NCI-H460 (cell line): ENCODE data around the gene WEE1. TPM values are rescaled to one million over a fixed set of nuclear protein-coding genes. Genes with fewer than 3 reads are reported as not detected.
A peak's percentile ranks its signal among the peaks of the same experiment; 100 is the strongest.
"Not testable (repeated sequence)": the region's sequence is repeated elsewhere in the genome, so short reads cannot be mapped to it uniquely, and the experiment has no call there.

Experiments used
- DNase-seq: peaks from one replicate; pipeline ENCODE4 v3.0.0-alpha.2; 2016; ENCODE audit warnings: low read depth; ENCODE audit errors: extremely low read depth
- polyA plus RNA-seq: library from polyadenylated mRNA; depleted of rRNA; stranded (reverse); fragments of >200 nt; gene quantifications from 2 replicates; pipeline ENCODE4 v1.2.3, GENCODE V29; 2014; cell fraction: nucleus; rRNA removed
- total RNA-seq: library from RNA; depleted of rRNA; stranded (reverse); fragments of >200 nt; shearing (Covaris generic); gene quantifications from 2 replicates; pipeline ENCODE4 v1.2.3, GENCODE V29; 2014; rRNA removed

The WEE1 gene
- total RNA-seq: 23.6 and 24.2 TPM in 2 replicates
- 34.4 and 38.3 TPM in 2 replicates for polyA plus RNA-seq

- DNase-seq: peak; percentile 94
These were observed at the start of gene WEE1 for GRCh38 chr11:9573052-9573774. TSS of gene WEE1 (plus strand) at chr11:9573670. CDS start at chr11:9573934, 264 bp downstream.

DNA sequence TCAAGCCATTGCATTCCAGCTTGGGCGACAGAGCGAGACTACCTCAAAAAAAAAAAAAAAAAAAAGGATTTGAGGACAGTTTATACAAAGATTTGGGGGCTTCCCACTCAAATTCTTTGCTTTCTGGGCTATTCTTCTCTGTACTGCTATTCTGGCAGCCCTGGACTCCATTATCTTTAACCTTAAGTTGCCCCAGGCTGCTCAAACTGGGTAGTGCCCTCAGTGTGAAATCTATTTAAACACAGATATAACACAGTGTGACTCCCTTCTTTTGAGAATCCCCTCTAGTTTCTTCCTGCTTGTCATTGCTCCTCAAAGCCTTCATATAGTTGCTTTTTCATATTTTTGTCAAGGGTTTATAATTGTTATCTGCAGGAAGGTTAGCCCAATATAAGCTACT lies 49.5 kb upstream of the WEE1 start:
- DNase-seq: no peak

DNA sequence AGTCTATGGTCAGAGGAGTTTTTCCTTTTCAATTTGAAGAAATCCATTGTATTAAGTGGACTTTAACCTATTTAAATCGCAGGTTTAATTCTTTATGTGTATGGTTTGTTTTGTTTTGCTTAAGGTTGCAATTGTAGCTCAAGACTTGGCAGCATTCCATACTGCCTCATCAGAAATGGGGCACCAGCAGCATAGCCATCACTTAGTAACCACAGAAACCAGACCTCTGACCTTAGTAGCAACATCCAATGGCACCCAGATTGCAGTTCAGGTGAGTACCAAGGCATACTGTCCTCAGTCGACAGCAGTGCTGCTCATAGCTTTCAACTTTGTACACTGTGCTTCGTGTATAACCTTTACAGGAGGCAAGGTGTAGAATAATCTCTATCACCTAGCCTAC lies 48.4 kb upstream of the WEE1 start:
- no peak for DNase-seq

DNA sequence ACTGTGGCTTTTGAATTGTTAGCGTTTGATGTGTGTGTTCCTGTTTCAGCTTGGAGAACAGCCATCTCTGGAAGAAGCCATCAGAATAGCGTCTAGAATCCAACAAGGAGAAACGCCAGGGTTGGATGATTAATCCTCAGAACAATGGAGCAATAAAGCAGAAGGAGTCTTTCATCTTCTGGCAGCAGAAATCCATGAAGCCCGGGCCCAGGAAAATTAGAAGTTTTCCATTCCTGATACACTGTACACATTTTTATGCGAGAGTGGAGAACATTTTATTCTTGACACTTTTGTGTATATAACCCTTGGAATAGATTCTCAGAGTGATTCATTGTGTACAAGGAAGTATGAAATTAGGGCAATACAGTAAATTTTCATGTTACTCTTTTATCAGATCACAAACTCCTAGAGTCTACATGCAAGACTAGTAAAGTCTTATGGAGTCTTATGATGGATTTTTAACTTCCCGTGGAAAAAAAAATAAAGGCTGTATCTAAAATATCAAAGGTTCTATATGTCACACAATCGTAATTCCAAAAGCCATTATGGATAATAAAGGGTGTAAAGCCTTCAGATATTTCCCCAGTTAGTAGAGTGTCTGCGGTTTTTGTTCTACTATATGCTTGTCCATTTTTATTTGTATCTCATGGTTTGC lies 45.9 kb upstream of the WEE1 start:
- no peak for DNase-seq

- no peak for DNase-seq
These were observed 45.4 kb upstream of the WEE1 start for GRCh38 chr11:9528136-9528501.

DNA sequence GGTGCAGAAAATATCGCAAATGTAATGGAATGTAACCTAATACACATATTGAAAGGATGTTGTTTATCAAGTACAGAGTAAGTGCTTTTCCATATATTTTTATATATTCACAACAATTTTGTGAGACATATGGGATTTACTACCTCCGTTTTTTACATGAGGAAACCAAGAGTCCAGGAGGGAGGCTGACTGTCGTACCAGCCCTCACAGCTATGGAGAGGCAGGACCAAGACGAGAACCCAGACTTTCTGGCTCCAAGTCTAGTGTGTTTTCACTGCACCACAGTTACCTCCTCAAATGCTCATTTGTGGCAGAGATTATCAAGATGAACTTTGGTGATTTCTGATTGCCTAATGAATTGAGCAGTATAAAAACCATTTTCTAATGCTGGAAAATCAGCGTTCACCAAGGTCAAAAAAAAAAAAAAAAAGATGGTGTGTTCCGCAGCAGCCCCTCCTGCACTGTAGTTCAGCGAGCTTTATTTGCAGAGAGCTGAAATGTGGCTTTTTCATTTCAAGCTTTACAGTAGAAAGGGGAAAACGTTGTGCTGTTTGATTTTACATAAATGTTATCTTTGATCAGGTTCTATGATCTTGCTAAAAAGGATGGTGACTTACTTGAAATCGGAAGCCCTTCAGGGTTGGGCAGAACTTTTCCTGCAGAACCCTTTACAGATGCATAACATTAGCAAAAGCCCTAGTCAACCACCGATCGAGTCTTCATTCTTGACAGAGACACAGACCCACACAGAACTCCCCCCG lies 44.7 kb upstream of the WEE1 start:
- no peak for DNase-seq

GRCh38 chr11:9529334-9529650 lies 44.2 kb upstream of the WEE1 start:
- no peak for DNase-seq

DNA sequence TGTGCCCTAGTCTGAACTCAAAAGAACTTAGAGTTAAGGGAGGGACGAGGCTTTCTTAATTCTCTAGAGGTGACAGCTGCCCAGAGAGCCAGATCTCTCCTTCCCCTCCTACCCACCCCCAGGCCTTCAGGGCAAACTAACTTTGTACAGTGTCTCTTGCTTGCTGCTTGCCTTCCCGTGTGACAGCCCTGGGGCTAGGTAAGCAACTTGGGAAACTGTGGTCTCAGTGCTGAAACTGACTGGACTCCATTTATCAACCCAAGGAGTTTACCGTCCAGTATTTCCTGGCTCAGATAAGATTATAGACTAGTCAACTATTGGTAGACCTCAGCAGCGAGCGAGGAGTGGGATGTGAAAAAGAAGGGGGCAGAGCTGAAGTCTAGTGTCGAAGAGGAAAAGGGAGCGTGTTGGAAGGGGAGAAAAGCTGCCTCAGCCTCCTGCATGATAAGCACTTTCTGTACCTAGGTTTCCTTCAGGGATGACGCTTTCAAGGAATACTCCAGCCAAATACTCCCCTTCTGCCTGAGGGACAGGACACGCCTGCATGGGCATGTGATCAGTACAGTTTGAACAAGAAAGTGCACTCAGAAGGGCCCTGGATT lies 43.3 kb upstream of the WEE1 start:
- no peak for DNase-seq

GRCh38 chr11:9530901-9531625 lies 42.4 kb upstream of the WEE1 start:
- no peak for DNase-seq

DNA sequence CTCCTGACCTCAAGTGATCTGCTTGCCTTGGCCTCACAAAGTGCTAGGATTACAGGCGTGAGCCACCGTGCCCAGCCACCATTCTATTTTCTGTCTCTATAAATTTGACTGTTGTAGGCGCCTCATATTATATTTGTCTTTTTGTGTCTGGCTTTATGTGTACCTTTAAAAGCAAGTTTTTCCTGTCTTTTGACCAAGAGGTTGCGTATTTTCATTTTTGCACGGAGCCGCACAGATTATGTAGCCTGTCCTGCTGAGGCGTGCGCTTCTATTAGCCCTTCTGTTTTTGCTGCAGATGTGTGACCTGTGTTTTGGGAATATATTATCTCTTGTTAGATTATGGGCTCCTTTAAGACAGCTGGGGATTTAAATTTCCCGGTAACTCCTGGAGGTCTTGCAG lies 40.4 kb upstream of the WEE1 start:
- DNase-seq: no peak

DNA sequence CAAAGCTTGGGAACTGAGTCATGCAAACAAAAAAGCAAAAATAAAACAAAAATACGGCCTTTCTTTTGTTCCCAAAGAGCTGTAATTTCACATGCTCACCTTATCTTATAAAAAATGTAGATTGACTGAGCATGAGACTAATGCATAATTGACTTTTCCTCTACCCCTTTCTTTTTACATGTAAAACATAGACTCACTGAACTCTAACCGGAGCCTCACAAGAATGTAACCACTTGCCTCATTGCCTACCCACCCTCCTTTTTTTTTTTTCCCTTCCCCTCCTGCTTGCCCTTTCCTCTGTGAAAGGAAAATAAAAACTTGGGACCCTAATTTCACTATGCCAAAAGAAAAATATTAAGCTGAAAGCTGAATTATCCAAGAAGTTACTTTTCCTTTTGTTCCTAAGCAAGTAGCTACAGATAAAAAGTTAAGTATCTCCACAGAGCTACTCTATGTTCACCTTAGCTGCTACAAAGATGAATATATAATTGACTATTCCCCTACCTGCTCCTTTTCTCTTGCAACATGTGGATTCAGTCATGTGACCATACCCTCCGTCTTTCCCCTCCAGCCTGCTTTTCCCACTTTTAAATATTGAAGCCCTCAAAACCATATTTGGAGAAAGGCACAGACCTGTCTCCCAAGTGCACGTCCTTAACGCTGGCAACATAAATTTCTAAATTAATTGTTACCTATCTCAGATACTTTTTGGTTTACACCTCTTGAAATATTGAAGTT lies 39.6 kb upstream of the WEE1 start:
- no peak for DNase-seq

DNA sequence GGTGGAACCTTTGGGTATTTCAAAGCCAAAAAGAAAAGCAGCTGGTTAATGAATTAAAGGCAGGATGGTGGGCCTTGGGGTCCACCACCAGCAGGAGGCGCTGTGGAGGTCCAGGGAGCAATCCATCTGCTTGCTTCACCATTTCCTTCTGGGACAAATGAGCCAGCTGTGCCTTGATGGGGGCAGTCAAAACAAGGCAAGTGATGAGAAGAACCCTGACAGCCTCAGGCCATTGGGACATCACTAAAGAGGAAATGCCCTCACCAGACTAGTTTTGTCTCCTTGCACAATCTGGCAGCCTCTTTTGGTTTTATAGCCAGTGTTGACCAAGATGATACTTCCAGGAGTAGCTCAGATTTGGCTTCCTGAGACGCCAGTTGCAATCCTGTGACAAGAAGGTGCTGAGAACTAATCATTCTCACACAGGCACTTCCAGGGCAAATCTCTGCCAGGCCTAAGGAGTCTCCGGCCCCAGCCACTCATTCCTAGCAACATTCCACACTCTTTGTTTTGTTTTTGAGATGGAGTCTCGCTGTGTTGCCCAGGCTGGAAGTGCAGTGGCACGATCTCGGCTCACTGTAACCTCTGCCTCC lies 38.2 kb upstream of the WEE1 start:
- peak; percentile 27 for DNase-seq

- DNase-seq: no peak
These were observed 34.9 kb upstream of the WEE1 start for GRCh38 chr11:9538548-9538947.

DNA sequence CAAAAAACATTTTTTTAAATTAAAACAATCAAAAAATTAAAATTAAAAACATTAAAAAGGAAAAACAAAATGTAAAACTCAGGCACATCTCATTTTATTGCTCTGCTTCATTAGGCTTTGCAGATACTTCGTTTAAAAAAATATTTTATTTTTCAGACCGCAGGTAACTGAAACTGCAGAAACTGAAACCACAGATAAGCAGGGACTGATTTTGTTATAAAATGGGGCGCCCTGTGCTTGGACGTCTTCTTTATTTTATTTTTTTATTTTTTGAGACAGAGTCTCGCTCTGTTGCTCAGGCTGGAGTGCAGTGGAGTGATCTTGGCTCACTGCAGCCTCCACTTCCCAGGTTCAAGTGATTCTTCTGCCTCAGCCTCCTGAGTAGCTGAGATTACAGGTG lies 24.3 kb upstream of the WEE1 start:
- DNase-seq: not testable (repeated sequence)

DNA sequence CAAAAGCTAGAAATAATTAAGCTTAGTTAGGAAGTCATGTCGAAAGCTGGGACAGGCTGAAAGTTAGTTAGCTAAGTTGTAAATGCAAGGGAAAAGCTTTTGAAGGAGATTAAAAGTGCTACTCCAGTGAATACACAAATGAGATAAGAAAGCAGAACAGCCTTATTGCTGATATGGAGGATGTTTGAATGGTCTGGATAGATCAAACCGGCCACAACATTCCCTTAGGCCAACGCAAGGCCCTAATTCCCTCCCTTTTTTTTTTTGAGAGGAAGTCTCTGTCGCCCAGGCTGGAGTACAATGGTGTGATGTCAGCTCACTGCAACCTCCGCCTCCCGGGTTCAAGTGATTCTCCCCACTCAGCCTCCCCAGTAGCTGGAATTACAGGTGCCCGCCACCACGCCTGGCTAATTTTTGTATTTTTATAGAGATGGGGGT lies 23.3 kb upstream of the WEE1 start:
- no peak for DNase-seq

GRCh38 chr11:9561279-9561982 lies 12.0 kb upstream of the WEE1 start:
- no peak for DNase-seq

- no peak for DNase-seq
These were observed 10.8 kb upstream of the WEE1 start for GRCh38 chr11:9562716-9563115.

- no peak for DNase-seq
These were observed 10.2 kb upstream of the WEE1 start for GRCh38 chr11:9563196-9563730.
